B cell (primary cell): ENCODE results near the gene DCBLD2.

Experiments
- EZH2 ChIP-seq: IDR thresholded peaks from 2 replicates; pipeline ENCODE4 v1.6.1; 2012; ENCODE audit warnings: borderline replicate concordance, low read depth, mild to moderate bottlenecking, moderate library complexity, low read length; ENCODE audit not compliant: insufficient read depth, poor library complexity, severe bottlenecking
- TF ChIP-seq, protein P1 (sequence below): fragments of 200-600 bp; IDR thresholded peaks from one replicate; pipeline ENCODE4 v1.8.0; 2022; ENCODE audit warnings: antibody characterized with exemption, mild to moderate bottlenecking

DNA sequence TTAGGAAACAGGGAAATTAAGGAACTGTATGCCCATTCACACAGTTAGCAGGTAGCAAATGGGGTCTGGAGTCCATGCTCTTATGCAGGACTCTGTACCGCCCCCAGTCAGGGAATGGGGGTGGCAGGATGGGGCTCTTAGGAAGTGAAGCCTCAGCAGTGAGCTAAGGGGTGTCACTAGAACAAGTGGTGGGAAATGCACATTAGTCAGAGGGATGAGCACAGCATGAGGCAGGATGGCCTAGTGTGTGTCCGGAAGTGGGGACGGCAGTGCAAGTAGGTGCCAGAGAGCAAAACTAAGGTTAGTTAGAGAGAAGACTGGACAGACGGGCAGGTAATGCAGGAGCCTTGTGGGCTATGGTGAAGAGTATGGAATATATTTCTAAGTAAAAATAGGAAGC is 77.7 kb downstream of the DCBLD2 start:
- TF ChIP-seq, protein P1, sequence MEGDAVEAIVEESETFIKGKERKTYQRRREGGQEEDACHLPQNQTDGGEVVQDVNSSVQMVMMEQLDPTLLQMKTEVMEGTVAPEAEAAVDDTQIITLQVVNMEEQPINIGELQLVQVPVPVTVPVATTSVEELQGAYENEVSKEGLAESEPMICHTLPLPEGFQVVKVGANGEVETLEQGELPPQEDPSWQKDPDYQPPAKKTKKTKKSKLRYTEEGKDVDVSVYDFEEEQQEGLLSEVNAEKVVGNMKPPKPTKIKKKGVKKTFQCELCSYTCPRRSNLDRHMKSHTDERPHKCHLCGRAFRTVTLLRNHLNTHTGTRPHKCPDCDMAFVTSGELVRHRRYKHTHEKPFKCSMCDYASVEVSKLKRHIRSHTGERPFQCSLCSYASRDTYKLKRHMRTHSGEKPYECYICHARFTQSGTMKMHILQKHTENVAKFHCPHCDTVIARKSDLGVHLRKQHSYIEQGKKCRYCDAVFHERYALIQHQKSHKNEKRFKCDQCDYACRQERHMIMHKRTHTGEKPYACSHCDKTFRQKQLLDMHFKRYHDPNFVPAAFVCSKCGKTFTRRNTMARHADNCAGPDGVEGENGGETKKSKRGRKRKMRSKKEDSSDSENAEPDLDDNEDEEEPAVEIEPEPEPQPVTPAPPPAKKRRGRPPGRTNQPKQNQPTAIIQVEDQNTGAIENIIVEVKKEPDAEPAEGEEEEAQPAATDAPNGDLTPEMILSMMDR, result no peak
- TF ChIP-seq EZH2, result no peak
